ENCODE results near the gene PPP1R3A.

Gene PPP1R3A

DNA sequence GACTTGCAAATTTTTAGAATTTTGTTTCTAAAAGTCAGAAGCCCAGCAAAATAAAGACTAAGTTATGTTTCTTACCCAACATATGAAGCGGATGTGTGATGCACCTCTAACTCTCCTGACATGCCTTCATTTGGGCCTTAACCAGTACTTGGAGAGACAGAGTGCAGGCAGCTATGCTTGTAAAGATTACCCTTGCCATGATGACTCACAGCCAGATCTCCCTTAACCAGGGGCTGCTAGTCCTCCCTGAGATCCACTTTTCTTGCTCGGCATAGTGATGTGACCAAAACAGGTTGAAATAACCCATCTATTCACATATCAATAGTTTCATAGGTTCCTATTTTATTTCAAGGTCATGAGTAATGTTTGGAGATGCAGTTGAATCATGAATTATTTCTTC lies 43.6 kb downstream of the PPP1R3A start:
- TF ChIP-seq EGR1 (IDR thresholded peaks at IDR 0.05) (no peak), TEAD4 (IDR thresholded peaks at IDR 0.05) (no peak), EP300 (IDR thresholded peaks at IDR 0.05; ENCODE audit: borderline replicate concordance) (no peak), TCF12 (IDR thresholded peaks at IDR 0.05; ENCODE audit: low read depth) (no peak), TAF1 (IDR thresholded peaks at IDR 0.05; ENCODE audit: low read depth) (no peak), YY1 (IDR thresholded peaks at IDR 0.05; ENCODE audit: low read depth) (no peak), CREB1 (IDR thresholded peaks at IDR 0.05; ENCODE audit: low read depth) (no peak)
- TF ChIP-seq, protein P1, sequence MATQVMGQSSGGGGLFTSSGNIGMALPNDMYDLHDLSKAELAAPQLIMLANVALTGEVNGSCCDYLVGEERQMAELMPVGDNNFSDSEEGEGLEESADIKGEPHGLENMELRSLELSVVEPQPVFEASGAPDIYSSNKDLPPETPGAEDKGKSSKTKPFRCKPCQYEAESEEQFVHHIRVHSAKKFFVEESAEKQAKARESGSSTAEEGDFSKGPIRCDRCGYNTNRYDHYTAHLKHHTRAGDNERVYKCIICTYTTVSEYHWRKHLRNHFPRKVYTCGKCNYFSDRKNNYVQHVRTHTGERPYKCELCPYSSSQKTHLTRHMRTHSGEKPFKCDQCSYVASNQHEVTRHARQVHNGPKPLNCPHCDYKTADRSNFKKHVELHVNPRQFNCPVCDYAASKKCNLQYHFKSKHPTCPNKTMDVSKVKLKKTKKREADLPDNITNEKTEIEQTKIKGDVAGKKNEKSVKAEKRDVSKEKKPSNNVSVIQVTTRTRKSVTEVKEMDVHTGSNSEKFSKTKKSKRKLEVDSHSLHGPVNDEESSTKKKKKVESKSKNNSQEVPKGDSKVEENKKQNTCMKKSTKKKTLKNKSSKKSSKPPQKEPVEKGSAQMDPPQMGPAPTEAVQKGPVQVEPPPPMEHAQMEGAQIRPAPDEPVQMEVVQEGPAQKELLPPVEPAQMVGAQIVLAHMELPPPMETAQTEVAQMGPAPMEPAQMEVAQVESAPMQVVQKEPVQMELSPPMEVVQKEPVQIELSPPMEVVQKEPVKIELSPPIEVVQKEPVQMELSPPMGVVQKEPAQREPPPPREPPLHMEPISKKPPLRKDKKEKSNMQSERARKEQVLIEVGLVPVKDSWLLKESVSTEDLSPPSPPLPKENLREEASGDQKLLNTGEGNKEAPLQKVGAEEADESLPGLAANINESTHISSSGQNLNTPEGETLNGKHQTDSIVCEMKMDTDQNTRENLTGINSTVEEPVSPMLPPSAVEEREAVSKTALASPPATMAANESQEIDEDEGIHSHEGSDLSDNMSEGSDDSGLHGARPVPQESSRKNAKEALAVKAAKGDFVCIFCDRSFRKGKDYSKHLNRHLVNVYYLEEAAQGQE (IDR thresholded peaks at IDR 0.05; ENCODE audit: low read depth), result no peak

DNA sequence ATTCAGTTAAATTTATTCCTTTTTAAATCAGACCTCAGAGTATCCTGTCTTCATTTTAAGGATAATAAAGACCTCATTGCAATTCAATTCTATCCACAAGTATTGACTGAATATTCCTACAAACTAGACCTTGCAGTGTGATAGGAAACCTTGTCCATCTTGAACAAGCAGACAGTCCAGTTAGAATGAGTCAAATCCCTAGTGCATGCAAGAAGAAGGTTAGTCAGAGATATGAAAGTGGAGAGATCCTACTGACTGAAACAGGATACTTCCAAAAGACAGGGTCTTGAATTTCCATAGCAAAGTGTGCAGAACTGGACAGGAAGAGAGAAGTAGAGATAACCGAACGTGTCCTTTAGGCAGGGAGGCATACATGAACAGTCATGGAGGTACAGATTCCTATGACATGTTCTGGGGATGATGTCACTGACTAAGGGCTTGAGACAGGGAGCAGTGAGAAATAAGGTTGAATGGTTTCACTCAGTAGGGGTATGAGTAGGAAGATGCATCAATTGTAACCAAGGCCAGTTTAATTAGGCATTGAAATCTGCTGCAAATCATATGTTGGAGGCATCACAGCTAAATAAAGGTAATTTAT lies 45.2 kb downstream of the PPP1R3A start:
- TF ChIP-seq EP300 (IDR thresholded peaks at IDR 0.05; ENCODE audit: borderline replicate concordance), result no peak
- TF ChIP-seq ZBTB7A (IDR thresholded peaks at IDR 0.05; ENCODE audit: low read depth), result no peak
- no peak for TF ChIP-seq TEAD4 (IDR thresholded peaks at IDR 0.05)
- no peak for TF ChIP-seq RAD21 (IDR thresholded peaks at IDR 0.05; ENCODE audit: low read depth)
- no peak for TF ChIP-seq NFIC (IDR thresholded peaks at IDR 0.05)
- TF ChIP-seq, protein P2, sequence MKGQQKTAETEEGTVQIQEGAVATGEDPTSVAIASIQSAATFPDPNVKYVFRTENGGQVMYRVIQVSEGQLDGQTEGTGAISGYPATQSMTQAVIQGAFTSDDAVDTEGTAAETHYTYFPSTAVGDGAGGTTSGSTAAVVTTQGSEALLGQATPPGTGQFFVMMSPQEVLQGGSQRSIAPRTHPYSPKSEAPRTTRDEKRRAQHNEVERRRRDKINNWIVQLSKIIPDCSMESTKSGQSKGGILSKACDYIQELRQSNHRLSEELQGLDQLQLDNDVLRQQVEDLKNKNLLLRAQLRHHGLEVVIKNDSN (IDR thresholded peaks at IDR 0.05), result no peak
- TF ChIP-seq YY1 (IDR thresholded peaks at IDR 0.05; ENCODE audit: low read depth), result no peak

DNA sequence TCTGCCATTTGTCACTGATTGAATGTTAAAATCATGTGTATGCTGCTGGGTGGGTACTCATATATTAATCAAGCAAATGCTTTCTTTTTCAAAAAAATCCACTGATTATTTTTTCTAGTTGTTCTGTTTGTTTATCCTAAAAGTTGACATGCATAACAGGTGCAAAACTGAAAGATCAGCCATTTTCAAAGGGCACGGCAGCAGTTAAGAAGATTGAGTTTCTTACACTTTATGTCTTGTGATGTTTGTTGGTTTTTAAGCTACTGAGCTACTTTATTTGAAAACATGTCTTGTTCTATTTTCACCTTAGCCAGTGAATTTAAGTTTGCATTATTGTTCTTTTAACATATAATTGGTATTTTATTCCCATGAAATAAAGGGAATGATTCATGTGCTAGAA lies 45.8 kb downstream of the PPP1R3A start:
- TF ChIP-seq TEAD4 (IDR thresholded peaks at IDR 0.05) (no peak), ZBTB7A (IDR thresholded peaks at IDR 0.05; ENCODE audit: low read depth) (no peak), FOXM1 (IDR thresholded peaks at IDR 0.05; ENCODE audit: borderline replicate concordance, low read depth) (no peak), YY1 (IDR thresholded peaks at IDR 0.05; ENCODE audit: low read depth) (no peak), TCF12 (IDR thresholded peaks at IDR 0.05; ENCODE audit: low read depth) (no peak), EGR1 (IDR thresholded peaks at IDR 0.05) (no peak), CREB1 (IDR thresholded peaks at IDR 0.05; ENCODE audit: low read depth) (no peak), NFIC (IDR thresholded peaks at IDR 0.05) (no peak), EP300 (IDR thresholded peaks at IDR 0.05; ENCODE audit: borderline replicate concordance) (no peak), RAD21 (IDR thresholded peaks at IDR 0.05; ENCODE audit: low read depth) (no peak), CEBPB (IDR thresholded peaks at IDR 0.05) (no peak), TAF1 (IDR thresholded peaks at IDR 0.05; ENCODE audit: low read depth) (no peak)
- TF ChIP-seq, protein P1 (IDR thresholded peaks at IDR 0.05; ENCODE audit: low read depth), result no peak
- TF ChIP-seq, protein P2 (IDR thresholded peaks at IDR 0.05), result no peak
- TF ChIP-seq, protein P3, sequence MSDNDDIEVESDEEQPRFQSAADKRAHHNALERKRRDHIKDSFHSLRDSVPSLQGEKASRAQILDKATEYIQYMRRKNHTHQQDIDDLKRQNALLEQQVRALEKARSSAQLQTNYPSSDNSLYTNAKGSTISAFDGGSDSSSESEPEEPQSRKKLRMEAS (IDR thresholded peaks at IDR 0.05), result no peak

DNA sequence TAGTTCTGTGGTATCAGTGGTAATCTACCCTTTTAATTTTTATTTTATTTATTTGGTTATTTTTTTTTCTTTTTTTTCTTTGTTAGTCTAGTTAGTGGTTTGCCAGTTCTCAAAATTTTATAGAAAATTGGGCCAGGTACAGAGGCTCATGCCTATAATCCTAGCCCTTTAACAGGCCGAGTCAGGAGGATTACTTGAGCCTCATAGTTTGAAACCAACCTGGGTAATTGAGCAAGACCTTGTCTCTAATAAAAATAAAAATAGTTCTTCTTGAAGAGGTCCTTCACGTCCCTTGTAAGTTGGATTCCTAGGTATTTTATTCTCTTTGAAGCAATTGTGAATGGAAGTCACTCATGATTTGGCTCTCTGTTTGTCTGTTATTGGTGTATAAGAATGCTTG lies 51.5 kb downstream of the PPP1R3A start:
- TF ChIP-seq, protein P1 (IDR thresholded peaks at IDR 0.05; ENCODE audit: low read depth), result no peak
- TF ChIP-seq, protein P2 (IDR thresholded peaks at IDR 0.05), result no peak
- TF ChIP-seq CREB1 (IDR thresholded peaks at IDR 0.05; ENCODE audit: low read depth), result no peak
- TF ChIP-seq NFIC (IDR thresholded peaks at IDR 0.05), result no peak
- no peak for TF ChIP-seq CEBPB (IDR thresholded peaks at IDR 0.05)
- no peak for TF ChIP-seq TCF12 (IDR thresholded peaks at IDR 0.05; ENCODE audit: low read depth)
- TF ChIP-seq RAD21 (IDR thresholded peaks at IDR 0.05; ENCODE audit: low read depth), result no peak
- TF ChIP-seq EP300 (IDR thresholded peaks at IDR 0.05; ENCODE audit: borderline replicate concordance), result no peak
- no peak for TF ChIP-seq TEAD4 (IDR thresholded peaks at IDR 0.05)
- no peak for TF ChIP-seq EGR1 (IDR thresholded peaks at IDR 0.05)
- TF ChIP-seq FOXM1 (IDR thresholded peaks at IDR 0.05; ENCODE audit: borderline replicate concordance, low read depth), result no peak
- no peak for TF ChIP-seq ZBTB7A (IDR thresholded peaks at IDR 0.05; ENCODE audit: low read depth)
- TF ChIP-seq TAF1 (IDR thresholded peaks at IDR 0.05; ENCODE audit: low read depth), result no peak
- TF ChIP-seq, protein P3 (IDR thresholded peaks at IDR 0.05), result no peak
- no peak for TF ChIP-seq YY1 (IDR thresholded peaks at IDR 0.05; ENCODE audit: low read depth)
